ENCODE results near the gene KNTC1. TPM values are rescaled to one million over a fixed set of nuclear protein-coding genes. Genes with fewer than 3 reads are reported as not detected.

The KNTC1 gene
- total RNA-seq, 1 experiment from 2014 or later = 111 TPM

GRCh38 chr12:122668268-122668667 is 141.2 kb downstream of the KNTC1 start:
- CTCF ChIA-PET = no interaction called here
- no TSS peak for BruUV-seq (replicated peaks)
- no peaks in the 10 kb centered on the region for H3K9me3 ChIP-seq (ENCODE audit: low read depth, low read length, poor library complexity, severe bottlenecking)

GRCh38 chr12:122669397-122670070 is 142.5 kb downstream of the KNTC1 start:
- ChIA-PET CTCF (no interaction called here), POLR2A (ENCODE audit: low non-redundant PET) (no interaction called here)
- Histone ChIP-seq H3K27me3 (replicated peaks; ENCODE audit: insufficient read depth, low read depth, low read length, poor library complexity) (no peaks in the 10 kb centered on the region), H3K4me3 (ENCODE audit: low read depth, low read length, poor library complexity, severe bottlenecking) (no peak overlapping the region), H3K27ac (ENCODE audit: low read depth, low read length, poor library complexity, severe bottlenecking) (no peak overlapping the region), H3K9me3 (ENCODE audit: low read depth, low read length, poor library complexity, severe bottlenecking) (no peaks in the 10 kb centered on the region), H3K36me3 (ENCODE audit: insufficient read depth, low read length, poor library complexity, severe bottlenecking) (no peaks in the 10 kb centered on the region), H3K4me1 (ENCODE audit: insufficient read depth, low read length, poor library complexity, severe bottlenecking) (no peaks in the 10 kb centered on the region)
- DNase-seq (ENCODE audit: low spot score) = no peak
- intact Hi-C loops (cut with micrococcal nuclease; ENCODE audit: unreplicated experiment) = no loop called here
- TF ChIP-seq CTCF (conservative IDR thresholded peaks at IDR 0.05; ENCODE audit: low read depth, low read length) = no peak
- TF ChIP-seq EZH2 (IDR thresholded peaks at IDR 0.05; ENCODE audit: borderline replicate concordance, low read depth, low read length, poor library complexity, severe bottlenecking) = no peak
- no TSS peak for BruUV-seq (replicated peaks)

More at GRCh38 chr12:122668268-122668667, 141.2 kb downstream of the KNTC1 start:
- Histone ChIP-seq H3K4me1 (ENCODE audit: insufficient read depth, low read length, poor library complexity, severe bottlenecking) (no peaks in the 10 kb centered on the region), H3K4me3 (ENCODE audit: low read depth, low read length, poor library complexity, severe bottlenecking) (no peak overlapping the region), H3K27me3 (replicated peaks; ENCODE audit: insufficient read depth, low read depth, low read length, poor library complexity) (no peaks in the 10 kb centered on the region), H3K27ac (ENCODE audit: low read depth, low read length, poor library complexity, severe bottlenecking) (no peak overlapping the region), H3K36me3 (ENCODE audit: insufficient read depth, low read length, poor library complexity, severe bottlenecking) (no peaks in the 10 kb centered on the region)
- TF ChIP-seq CTCF (conservative IDR thresholded peaks at IDR 0.05; ENCODE audit: low read depth, low read length) (no peak), EZH2 (IDR thresholded peaks at IDR 0.05; ENCODE audit: borderline replicate concordance, low read depth, low read length, poor library complexity, severe bottlenecking) (no peak)
- intact Hi-C loops (cut with micrococcal nuclease; ENCODE audit: unreplicated experiment) = no loop called here
- POLR2A ChIA-PET (ENCODE audit: low non-redundant PET) = no interaction called here
- no peak for DNase-seq (ENCODE audit: low spot score)

- BruUV-seq (replicated peaks) = no TSS peak
- TF ChIP-seq EZH2 (IDR thresholded peaks at IDR 0.05; ENCODE audit: borderline replicate concordance, low read depth, low read length, poor library complexity, severe bottlenecking) = no peak
- TF ChIP-seq CTCF (conservative IDR thresholded peaks at IDR 0.05; ENCODE audit: low read depth, low read length) = no peak
- no peaks in the 10 kb centered on the region for H3K27me3 ChIP-seq (replicated peaks; ENCODE audit: insufficient read depth, low read depth, low read length, poor library complexity)
- no peaks in the 10 kb centered on the region for H3K9me3 ChIP-seq (ENCODE audit: low read depth, low read length, poor library complexity, severe bottlenecking)
- POLR2A ChIA-PET (ENCODE audit: low non-redundant PET) = no interaction called here
- no peak for DNase-seq (ENCODE audit: low spot score)
- H3K4me1 ChIP-seq (ENCODE audit: insufficient read depth, low read length, poor library complexity, severe bottlenecking) = no peaks in the 10 kb centered on the region
- CTCF ChIA-PET = no interaction called here
- no peaks in the 10 kb centered on the region for H3K36me3 ChIP-seq (ENCODE audit: insufficient read depth, low read length, poor library complexity, severe bottlenecking)
- intact Hi-C loops (cut with micrococcal nuclease; ENCODE audit: unreplicated experiment) = no loop called here
- H3K4me3 ChIP-seq (ENCODE audit: low read depth, low read length, poor library complexity, severe bottlenecking) = no peak overlapping the region
- no peak overlapping the region for H3K27ac ChIP-seq (ENCODE audit: low read depth, low read length, poor library complexity, severe bottlenecking)
These were observed 145.5 kb downstream of the KNTC1 start for GRCh38 chr12:122672515-122672914.

Other genes starting within 250 kb of the KNTC1 start
- gene CLIP1, start 104.6 kb upstream of the KNTC1 start, total RNA-seq (2021) = 52.1 and 62.2 TPM in 2 replicates
- gene ZCCHC8, start 26.3 kb upstream of the KNTC1 start, total RNA-seq (2021) = 40.4 and 41.1 TPM in 2 replicates
- 106 and 108 TPM in 2 replicates for gene RSRC2, start 313 bp upstream of the KNTC1 start, total RNA-seq (2021)
- 0.24 and 0.34 TPM in 2 replicates for gene HCAR2, start 176.1 kb downstream of the KNTC1 start, total RNA-seq (2021)
- 0.37 TPM in 1 of 2 replicates, not detected in the other for gene HCAR3, start 189.6 kb downstream of the KNTC1 start, total RNA-seq (2021)
- 1.9 and 2.0 TPM in 2 replicates for gene HCAR1, start 203.6 kb downstream of the KNTC1 start, total RNA-seq (2021)
- 104 and 116 TPM in 2 replicates for gene DENR, start 225.6 kb downstream of the KNTC1 start, total RNA-seq (2021)
- gene CCDC62, start 247.3 kb downstream of the KNTC1 start, total RNA-seq (2021) = 0.20 TPM in 1 of 2 replicates, not detected in the other